Smooth muscle cell of the brain vasculature (primary cell): Measurements from ENCODE around the gene HDAC9.
"Not testable (repeated sequence)": the region's sequence is repeated elsewhere in the genome, so short reads cannot be mapped to it uniquely, and the experiment has no call there.

Experiments used
- DNase-seq: peaks from one replicate; pipeline ENCODE4 v3.0.0-alpha.2; 2012; ENCODE audit warnings: low read depth, low spot score

HDAC9 gene

DNA sequence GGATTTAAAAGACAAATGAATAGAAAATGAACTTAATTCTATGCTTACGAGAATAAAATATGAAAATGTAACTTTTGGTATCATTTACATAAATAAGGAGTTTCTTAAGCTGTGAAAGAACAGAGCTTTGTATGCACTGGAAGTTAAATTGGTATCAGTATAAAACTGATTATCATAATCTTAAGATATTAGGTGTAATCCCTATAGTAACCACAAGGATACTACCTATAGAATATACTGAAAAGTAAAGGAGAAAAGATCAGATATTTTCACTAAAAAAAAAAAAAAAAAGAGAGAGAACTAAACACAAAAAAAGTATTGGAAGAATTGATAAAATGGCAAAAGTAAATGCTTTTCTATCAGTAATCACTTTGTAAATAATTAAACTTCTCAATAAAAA, 521.8 kb downstream of the HDAC9 start:
- DNase-seq, result no peak

GRCh38 chr7:19020062-19020461, 524.5 kb downstream of the HDAC9 start:
- DNase-seq, result no peak

DNA sequence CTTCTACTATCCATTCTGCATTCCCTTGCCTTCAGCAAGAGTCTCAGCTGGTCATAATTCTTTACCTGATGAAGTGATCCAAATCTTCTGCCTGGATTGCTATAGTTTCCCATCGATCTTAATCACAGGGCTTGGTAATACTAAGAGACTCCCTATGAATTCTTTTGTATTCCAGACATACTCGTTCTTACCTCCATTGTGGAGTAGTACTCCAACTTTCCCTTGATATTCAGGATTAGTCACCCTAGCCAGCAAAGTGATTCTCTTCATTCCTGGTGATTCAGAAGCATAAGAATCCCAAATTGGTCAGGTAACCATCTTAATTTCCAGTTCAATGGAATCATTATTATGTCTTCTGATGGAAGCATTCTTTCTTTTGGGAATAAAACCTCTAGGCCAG, 525.2 kb downstream of the HDAC9 start:
- DNase-seq, result no peak

GRCh38 chr7:19023477-19023876, 527.9 kb downstream of the HDAC9 start:
- no peak for DNase-seq

GRCh38 chr7:19024261-19024660, 528.7 kb downstream of the HDAC9 start:
- peak; percentile 31 for DNase-seq

DNA sequence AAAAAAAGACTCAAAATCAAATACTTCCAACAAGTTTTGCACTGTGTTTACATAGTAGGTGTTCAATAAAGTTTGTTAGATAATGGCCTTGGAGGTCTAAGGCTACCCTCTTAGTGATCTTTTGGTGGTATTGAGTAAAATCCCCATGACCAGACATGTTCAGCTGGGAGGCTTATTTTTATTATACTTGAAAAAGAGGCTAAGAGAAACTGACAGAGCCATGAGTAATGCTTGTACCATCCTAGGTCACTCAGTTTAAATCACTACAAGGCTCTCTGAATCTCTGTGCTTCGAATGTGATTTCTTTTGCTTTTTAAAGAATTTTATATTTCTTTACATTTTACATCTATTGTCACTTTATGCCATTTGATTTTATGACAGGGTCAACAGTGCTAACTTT, 531.3 kb downstream of the HDAC9 start:
- no peak for DNase-seq

DNA sequence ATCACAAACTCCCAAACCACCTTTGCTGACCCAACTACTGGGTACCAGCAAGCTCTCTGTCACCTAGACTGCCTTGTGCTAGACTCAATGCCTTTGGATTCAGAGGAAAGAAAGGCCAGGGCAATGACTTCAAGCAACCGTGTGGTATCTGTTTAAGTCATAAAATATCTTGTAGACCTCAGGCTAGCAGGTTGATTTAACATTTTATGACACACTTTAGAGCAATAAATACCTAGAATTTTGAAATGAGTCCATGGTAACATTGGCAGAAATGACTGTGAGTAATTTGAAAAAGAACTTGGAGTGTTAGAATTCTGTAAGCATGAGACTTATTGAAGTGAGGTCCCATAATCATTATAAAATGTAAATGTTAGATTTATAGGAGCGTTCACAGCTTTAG, 534.7 kb downstream of the HDAC9 start:
- DNase-seq, result no peak

DNA sequence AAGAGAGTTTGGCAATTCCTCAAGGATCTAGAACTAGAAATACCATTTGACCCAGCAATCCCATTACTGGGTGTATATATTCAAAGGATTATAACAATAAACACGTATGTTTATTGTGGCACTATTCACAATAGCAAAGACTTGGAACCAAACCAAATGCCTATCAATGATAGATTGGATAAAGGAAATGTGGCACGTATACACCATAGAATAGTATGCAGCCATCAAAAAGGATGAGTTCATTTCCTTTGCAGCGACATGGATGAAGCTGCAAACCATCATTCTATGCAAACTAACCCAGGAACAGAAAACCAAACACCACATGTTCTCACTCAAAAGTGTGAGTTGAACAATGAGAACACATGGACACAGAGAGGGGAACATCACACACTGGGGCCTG, 537.4 kb downstream of the HDAC9 start:
- not testable (repeated sequence) for DNase-seq

GRCh38 chr7:19051767-19052375, 556.3 kb downstream of the HDAC9 start:
- DNase-seq, result no peak
